Muscle of arm (tissue), 12 donors: ENCODE data around the gene PRDM12. TPM values are rescaled to one million over a fixed set of nuclear protein-coding genes. Genes with fewer than 3 reads are reported as not detected.

Experiments
- DNase-seq: peaks from one replicate; pipeline ENCODE4 v3.0.0-alpha.2; 2013
- polyA plus RNA-seq, 12 donors: library from polyadenylated mRNA; unstranded; fragments of 120-200 nt; gene quantifications; one replicate each; pipeline ENCODE4 v1.2.1, GENCODE V29; 2013; ENCODE audit not compliant: insufficient read length in 12 of 12

Gene PRDM12
- polyA plus RNA-seq, 12 donors: not detected

DNA sequence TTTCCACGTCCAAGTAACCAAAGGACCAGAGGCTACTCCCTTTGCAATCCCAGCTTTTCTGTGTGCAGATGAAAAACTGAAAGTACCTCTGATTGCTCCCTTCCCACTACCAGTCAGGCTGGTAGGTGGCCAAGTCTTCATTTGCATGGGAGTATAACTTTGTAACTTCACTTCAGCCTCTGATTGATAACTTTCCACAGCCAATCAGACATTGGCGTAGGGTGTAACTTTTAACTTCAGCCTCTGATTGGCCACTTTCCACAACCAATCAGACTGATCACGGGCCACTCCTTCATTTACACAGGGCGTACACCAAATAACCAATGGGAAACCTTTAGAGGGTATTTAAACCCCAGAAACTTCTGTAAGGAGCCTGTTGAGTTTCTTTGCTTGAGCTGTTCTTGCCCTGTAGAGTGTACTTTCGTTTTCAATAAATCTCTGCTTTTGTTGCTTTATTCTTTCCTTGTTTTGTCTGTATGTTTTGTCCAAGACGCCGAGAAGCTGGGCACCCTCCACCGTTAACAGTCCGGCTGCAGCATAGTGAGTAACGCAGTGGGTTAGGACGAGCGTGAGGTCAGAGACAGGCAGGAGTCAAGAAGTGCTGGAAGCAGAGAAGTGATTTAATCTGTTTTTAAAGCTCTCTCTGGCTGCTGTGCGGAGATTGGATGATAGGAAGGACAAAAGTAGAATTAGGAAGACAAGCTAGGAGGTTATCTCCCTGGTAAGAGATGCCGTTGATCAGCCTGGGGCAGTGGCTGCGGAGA is 25.7 kb downstream of the PRDM12 start:
- DNase-seq: peak; percentile 83

DNA sequence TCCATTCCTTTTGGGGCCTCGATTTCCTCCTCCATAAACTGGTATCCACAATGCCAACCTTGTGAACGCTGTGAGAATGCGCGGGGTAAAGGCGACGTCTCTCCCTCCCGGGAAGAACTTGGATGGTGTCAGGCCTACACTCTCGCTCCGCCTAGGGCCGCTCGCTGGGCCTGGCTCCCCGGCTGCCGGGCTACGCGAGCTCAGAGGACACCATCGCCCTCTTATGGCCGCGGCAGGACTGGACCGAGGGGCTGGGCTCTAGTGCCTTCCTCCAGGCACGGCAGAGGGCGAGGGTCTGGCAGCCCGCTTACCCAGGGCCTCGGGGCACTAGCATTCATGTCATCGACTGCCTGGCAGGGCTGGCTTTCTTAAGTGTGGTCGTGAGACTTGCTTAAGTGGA is 27.9 kb downstream of the PRDM12 start:
- DNase-seq: no peak

DNA sequence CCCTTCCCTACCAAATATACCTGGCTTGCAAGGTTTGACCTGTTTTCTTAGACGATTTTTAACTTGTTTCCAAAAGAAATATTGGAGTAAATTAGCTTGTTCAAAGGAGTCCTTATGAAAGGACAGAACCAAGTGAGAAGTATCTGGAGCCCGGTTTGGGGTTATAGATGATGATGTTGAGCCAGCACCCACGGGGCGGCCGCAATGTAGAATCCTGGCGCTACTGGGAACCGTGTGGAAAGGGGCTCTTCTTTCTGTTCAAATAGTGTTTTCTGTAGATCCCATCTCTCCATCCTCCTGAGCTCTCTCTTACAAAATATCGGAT is 28.7 kb downstream of the PRDM12 start:
- DNase-seq: no peak

DNA sequence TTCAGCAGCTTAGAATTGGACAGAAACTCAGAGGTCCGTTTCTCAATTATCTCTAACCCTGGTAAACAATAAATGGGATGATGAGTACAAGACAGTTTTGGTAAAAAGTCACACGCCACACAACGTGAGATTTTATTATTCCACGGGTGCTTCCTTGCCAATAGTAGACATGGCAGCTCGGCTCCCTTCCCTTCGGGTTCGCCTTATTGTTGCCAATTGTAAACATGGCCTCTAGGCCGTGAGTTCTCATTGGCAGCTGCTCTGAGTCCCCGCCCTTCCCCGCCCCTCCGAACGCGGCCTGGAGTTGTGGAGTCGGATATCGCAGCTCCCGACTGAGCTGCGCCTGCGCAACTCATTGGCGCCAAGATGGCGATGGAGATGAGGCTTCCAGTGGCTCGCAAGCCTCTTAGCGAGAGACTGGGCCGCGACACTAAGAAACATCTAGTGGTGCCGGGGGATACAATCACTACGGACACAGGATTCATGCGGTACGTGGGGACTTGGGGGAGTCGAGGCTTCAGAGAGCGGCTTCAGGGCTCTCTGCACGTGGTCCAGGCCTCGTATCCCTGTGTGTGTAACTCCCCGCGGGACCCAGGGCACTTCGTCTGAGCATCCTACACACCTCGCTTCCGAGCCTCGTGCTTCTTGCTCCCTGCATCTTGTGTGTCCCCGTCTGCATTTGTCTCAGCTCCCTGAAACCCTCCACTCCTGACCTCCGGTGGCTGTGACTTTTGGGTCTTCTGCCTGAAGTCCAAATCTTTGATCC is 29.2 kb downstream of the PRDM12 start, which contains the start of gene EXOSC2:
EXOSC2 (plus strand) TSS at position 355 of the 766 bp plus-strand sequence; CDS start at position 367, 12 bp downstream.
- DNase-seq: peak; percentile 98

DNA sequence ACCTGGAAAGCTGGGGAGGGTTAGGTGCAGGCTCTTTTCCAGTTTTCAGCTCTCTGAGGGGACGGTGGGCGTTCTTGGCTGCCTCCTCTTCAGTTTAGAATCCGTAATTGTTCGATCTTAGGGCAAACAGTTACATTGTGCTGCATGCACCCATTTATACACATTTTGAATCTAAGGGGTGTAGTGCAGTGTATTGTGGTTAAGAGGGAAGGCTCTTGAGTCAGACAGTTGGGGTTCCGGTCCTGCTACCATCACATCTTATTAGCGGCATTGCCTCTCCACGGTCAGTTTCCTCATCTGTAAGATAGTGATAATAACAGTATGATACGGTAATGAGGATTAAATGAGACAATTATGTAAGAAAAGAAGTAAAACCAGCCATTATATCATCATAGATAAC is 29.8 kb downstream of the PRDM12 start:
- no peak for DNase-seq

DNA sequence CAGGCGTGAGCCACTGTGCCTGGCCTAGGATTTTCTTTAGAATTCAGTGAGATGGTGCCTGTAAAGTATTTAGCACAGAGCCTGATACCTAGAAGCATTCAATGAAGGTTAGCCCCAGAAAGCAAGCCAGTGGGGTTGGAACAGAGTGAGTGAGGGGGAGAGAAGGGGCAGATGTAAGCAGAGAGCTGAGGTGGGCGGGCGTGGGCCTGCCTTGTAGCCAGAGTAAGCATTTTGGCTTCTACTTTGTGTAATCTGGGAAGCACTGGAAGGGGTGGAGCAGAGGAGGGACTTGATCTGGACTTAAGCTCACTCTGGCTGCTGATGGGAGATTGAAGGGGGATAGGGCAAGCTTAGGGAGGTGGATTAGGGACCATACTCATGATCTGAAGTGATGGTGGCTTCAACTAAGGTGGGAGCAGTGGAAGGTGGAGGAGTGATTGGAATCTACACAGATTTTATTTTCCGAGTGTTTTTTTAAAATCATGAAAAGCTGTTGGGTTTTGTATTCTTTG is 31.8 kb downstream of the PRDM12 start:
- no peak for DNase-seq

DNA sequence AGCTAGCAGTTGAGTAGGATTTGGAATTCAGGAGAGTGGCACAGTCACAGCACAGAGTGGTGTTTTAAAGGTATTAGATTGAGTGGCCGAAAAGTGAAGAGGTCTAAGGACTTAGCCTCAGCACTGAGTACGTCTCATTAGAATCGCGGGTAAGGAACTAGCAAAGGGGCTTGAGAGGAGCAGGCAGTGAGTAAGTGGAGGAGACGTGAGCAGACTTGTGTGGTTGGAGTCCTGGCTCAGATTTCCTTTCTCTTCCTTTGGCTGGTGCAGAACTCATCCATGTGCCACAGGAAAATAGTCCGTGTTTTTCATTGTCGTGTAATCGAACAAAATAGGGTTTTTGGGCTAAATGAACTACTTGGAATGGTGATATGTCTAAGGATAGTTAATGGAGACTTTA is 32.6 kb downstream of the PRDM12 start:
- no peak for DNase-seq

DNA sequence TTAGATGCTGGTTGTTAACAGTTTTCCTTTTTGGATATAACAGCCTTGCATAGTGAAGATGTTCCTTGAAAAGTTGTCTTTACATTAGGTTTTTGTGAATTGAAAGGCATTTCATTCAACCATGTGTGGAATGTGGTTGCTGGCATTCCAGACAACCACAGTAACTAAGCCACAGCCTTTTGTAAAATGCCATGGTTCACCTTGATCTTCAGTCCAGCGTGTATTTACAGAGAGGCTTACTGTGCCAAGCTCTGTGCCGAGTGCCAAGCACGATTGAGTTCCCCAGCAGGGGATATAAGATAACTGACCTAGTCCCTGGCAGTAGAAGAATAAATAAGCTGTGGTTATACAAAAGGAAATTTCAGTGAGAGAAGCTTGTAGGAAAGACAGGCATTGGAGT is 34.1 kb downstream of the PRDM12 start:
- DNase-seq: no peak

DNA sequence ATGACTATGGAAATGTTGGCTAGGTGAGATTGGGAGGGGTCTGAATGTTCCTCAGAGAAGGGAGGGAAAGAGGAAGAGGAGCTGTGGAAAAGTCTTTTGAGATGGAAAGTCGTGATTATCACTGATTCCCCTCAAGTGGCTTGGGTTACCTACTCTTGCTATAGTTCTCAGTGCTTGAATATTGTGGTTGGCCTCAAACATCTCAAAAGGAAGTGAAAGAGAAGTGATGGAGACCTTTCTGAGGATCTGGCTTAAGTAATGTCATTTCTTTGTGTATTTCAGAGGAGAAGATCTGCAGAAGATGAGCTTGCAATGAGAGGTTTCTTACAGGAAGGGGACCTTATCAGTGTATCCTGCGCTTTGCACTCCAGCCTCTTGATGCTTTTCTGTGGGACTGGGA is 34.7 kb downstream of the PRDM12 start:
- DNase-seq: no peak

DNA sequence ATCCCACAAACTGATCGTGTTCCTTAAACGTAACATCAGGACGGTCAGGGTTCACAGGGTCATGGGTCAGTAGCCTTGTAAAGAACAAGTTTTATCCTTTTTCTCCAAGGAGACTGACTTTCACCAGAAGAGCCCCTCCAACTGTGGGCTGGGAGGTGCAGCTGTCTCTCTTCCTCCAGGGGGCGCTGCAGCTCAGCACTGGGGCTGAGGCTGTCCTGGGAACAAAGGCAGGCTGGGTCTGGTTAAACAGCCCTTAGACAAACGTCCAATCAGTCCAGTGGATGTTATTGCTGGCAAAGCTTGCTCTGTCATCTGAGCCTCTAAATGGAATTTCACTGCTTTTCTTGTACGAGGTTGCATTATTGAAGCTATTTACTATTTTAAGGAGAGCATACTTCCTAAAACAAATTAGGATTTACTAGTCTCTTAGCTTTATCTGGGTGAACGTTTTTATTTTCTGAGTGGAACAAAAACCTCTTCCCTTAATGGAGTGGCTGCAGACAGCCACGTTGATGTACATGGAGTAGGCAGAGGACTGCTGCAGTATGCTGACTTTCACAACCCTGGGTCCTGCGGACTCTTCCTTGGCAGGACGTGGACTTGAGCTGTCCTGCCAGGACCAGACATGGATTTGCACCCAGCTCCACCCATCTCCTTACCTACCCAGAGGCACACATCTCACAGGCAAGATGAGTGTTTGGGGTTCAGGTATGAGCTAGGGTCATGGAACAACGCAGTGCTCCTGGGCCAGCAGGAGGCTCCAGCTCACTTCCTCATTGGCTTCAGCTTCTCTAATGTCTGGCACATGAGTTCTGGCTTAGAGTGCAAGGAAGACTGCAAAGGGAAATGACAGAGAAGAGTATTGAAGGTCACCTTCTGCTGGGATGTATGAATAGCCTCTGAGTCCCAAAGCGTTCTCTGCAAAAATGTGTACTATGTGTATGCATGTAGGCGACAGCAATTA is 36.9 kb downstream of the PRDM12 start:
- peak; percentile 71 for DNase-seq

DNA sequence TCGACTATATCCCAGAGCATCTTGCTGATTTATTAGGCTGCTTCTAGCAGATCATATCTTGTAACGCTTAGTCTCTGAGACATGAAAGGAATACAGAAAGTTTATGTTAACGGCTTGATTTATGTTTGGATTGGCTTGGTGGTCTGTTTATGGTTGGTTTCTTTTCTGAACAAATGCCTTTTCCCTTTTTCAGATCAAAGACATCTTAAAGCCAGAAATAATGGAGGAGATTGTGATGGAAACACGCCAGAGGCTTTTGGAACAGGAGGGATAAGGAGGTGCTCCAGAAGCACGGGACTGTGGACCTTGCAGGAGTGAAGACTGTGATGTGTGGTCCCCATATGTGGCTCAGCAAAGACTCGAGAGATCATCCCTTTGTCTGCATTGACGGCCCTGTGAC is 39.1 kb downstream of the PRDM12 start:
- no peak for DNase-seq

DNA sequence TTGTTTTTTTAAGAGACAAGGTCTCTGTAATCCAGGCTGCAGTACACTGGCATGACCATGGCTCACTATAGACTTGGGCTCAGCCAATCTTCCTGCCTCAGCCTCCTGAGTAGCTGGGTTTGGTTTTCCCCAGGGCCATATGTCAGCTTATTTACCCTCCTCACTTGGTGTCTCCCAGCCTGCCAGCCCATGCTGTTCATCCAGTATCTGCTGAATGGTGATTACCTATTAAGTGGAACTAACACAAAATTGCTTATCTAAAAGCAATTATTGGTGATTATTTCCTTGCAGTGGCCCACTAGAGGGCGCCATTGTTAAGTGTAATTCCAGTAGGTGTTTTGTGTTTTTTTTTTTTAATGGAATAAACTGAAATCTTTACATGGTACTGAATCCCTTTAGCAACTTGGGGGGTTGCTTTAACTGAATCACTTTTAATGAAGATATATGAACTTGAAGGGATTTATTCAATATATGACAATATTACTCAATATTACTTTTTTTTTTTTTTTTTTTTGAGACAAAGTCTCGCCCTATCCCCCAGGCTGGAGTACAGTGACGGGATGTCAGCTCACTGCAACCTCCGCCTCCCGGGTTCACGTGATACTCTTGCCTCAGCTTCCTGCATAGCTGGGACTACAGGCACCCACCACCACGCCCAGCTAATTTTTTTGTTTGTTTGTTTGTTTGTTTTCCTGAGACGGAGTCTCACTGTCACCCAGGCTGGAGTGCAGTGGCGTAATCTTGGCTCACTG is 43.0 kb downstream of the PRDM12 start:
- peak; percentile 75 for DNase-seq

DNA sequence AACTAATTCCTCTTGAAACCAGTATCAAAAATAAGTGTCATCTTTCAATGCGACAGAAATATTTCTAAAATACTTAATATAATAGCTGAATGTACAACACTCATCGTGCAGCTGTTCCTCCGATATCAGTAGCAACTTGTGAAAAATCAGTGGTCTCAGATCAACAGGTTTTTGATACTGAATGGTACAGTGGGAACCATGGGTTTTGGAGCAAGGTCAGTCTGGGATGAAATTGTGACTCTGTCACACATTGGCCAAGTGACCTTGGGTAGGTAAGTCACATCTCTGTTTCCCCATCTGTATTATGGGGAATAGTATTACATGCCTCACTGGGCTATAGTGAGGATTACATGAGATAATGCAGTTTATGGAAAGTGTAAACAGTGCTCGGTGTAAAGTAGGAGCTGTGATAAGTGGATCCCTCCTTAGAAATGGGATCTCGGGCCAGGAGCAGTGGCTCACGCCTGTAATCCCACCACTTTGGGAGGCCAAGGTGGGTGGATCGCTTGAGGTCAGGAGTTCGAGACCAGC is 46.5 kb downstream of the PRDM12 start:
- no peak for DNase-seq

DNA sequence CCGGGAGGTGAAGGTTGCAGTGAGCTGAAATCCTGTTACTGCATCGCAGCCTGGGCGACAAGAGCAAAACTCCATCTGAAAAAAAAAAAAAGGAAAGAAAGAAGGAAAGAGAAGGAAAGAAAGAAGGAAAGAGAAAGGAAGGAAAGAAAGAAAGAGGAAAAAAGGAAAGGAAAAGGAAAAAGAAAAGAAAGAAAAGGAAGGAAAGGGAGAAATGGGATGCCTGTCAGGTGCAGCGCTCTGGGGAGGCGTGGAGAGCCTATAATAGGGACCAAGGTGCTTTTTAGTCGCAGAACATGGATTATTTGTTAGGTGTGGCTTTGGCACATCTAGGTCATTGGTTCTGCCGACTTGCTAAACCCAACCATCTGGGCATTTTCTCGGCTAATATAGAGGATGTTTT is 47.1 kb downstream of the PRDM12 start:
- DNase-seq: no peak

DNA sequence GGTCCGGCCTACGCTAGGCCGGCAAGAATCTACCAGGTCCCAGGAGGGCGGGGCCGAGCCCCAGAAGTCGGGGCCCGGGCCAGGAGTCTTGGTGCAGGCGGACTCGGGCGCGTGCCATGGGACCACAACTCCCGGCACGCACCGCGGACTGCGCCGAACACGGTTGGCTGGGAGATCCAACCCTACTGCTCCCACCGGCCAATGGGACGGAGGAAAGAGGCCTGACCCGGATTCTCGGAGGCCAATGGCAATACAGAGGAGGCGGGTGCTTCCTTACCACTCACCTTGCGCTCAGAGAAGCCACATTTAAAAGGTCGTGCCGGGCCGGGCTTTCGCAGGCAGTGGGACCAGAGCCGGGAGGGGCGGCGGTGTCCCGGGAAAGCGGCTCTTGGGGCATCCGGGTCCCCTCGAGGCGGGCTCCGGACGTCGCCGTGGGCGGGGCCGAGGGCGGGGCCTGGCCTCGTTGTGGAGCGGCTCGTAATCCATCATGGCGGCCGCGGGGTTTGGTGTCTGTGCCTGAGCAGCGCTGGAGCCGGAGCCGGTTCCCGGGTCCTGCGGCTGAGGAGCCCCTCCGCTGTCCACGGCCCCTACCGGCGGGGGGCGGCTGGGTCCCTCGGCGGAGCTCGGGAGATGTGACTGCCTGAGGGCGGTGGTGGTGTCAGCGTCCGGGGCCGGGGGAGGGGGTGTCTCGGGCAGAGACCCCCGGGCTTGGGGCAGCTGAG is 48.3 kb downstream of the PRDM12 start:
- peak; percentile 98 for DNase-seq

DNA sequence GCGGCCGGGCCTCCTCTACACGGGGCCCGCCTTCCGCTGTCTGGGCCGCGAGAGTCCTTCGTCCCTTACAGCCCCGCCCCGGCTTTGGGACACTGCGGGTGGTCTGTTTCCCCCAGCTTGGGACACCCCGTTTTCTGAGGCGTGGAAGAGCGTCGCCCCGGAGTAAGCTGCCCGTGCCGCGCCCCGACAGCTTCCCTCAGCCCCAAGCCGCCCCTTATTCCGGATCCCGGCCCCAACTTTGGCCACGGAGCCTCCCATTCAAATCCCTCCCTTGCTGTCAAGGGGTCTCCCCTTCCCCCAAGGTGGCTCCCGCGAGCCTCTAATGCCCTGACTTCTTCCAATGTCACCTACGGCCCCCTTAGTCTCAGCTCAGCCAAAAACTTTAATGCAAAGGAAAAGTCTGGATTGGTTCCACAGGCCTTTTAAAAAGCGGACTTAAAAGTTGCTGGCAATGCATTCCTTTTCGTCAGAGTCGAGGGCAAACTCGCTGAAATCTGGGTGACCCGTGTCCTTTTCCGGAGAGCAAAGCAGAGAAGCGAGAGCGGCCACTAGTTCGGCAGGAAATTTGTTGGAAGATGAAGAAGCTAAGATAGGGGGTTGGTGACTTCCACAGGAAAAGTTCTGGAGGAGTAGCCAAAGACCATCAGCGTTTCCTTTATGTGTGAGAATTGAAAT is 49.0 kb downstream of the PRDM12 start:
- DNase-seq: peak; percentile 44

DNA sequence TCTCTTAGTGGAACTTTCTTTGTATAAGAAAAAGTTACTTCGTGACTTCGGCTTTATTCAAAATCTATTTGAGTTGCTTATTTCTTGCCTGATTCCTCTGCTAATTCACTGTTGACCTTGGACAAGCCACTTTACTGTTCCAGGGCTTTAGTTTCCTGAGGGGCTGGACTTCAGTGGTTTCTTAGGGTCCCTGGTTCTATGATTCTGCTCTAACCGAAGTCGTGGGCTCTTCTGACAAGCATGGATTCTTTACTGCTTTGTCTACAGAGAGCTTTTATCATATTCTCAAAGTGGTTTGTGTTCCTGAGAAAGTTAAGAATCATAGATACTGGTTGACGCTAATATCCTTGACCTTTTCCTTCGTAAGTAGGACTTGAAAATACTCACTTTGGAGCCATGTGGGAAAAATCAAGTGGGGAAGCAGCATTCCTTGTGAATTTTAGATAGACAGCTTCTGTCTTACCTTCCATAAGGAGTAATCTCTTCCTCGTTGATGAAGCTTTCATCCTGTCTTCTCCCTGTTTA is 50.3 kb downstream of the PRDM12 start:
- DNase-seq: no peak

DNA sequence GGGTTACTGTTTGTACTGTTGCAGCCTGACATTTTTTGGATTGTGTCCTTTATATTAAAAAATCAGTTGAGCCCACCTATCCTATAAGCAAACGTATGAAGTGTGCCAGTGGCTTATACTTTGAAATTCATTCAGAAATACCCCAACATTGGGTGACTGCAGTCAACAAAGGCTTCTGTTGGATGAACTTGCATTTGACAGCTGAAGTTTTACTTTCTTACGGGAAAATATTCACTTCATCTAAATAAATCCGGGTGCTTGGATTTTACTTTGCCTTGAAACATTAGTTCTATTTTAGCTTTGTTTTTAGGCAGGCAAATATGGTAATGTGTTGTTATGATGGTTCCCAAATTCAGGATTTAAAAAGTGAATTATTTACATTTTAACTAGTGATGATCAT is 50.9 kb downstream of the PRDM12 start:
- DNase-seq: no peak

DNA sequence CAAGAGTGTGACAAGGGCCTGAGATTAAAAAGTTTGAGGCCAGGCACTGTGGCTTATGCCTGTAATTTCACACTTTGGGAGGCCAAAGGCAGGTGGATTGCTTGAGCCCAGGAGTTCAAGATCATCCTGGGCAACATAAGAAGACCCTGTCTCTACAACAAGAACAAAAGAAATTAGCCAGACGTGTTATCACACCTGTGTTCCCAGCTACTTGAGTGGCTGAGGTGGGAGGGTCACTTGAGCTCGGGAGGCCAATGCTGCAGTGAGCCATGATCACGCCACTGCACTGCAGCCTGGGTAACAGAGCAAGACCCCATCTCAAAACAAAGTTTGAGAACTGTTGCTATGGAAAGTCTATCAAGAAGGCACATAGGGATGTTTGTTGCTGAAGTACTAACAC is 54.2 kb downstream of the PRDM12 start:
- no peak for DNase-seq
